ENCODE data around the gene MLYCD.

DNA sequence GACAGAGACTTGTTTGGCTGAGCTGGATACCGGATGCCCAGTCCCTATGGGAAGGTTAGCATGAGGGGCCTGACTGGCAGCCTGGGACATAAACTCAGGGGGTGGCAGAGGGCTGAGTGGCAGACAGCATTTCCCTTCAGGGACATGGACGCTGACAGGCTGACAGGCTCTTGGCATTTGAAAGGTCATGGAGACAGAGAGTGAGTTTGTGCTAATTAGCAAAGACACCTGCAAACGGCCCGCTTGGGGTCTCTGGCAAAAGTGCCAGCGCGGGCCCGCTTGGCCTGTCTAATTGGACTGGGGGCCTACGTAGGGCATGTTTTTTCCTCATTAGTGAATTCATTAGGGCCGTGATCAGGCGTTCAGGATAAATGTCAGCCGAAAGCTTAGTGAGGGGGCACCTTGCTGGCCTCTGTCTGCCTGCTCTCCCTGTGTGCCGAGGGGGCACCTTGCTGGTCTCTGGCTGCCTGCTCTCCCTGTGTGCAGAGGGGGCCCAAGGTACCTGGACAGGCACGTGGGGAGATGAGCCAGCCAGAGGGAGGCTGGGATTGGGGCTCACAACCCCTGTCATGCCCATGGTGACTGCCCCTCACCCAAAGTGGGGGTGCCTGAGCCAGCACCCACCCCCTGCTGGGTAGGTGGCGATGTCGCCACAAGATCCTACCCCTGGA is 76.8 kb downstream of the MLYCD start:
- TF ChIP-seq CTCF (IDR thresholded peaks at IDR 0.05) (no peak), POLR2A (IDR thresholded peaks at IDR 0.05) (no peak)

Data from body of pancreas (tissue), 4 donors.